ENCODE data around the gene DPM3. TPM values are rescaled to one million over a fixed set of nuclear protein-coding genes. Genes with fewer than 3 reads are reported as not detected.

The DPM3 gene
- total and polyA plus RNA-seq, 2 of the 13 experiments (the other 11 are each of a cell fraction or from before 2014, with no cell fraction given), result 23.2 to 53.4 TPM

DNA sequence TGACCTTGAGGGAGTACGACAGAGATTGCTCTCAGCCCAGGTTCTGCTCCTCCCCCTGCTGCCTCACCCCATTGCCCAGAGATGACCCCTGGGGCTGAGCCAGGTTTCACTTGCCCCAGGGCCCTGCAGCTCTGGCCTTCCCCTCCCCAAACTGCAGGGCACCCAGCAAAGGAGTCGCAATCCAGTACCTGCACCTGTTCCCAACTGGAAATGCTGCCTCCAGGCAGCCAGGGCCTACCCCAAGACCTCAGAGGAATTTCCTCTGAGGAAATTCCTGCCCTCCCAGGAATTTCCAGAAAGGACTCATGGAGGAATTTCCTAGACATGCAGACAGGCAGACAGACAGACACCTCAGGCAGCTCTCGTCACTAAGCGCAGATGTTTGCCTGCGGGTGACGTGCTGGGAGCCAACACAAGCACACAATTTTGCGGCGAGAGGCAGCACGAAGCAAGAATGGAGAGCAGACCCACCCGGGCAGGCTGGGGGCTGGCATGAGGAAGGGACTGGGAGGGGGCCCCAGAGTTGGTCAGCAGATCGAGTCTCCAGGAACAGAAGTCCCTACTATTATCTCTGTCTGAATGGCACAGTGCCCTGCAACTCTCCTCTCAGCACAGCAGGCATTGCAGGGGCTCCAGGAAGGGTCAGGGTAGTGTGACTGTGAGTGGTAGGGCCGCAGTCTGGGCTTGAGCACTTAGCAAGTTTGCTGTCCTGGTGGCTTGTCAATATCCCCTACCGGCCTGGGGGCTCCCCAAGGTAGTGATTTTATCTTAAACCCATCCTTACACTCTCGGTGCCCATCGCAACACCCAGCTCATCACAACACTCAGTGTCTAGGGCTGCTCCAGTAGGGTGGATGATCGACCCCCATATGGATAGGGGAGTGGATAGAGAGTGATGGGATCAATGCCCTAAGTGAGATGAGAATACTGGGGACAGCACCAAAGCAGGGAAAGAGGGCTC lies 15.5 kb downstream of the DPM3 start (continued):
- TF ChIP-seq, protein P1, sequence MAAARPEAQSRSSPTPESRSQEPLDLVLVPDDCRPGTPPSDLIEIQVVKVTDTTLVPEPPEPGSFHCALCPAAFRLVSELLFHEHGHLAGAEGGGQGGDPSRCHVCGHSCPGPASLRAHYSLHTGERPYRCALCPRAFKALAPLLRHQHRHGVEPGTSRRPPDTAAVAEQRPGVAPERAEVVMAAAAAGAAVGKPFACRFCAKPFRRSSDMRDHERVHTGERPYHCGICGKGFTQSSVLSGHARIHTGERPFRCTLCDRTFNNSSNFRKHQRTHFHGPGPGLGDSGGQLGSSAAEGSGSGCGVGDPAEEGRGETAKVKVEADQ (CRISPR knock-in tag; IDR thresholded peaks at IDR 0.05; ENCODE audit: borderline replicate concordance), result no peak
- TF ChIP-seq AGO2 (optimal IDR thresholded peaks at IDR 0.05; ENCODE audit: low read depth, low read length), result no peak
- TF ChIP-seq ELF1 (CRISPR knock-in tag; IDR thresholded peaks at IDR 0.05), result no peak
- peak; percentile 64 for TF ChIP-seq MED1 (CRISPR knock-in tag; IDR thresholded peaks at IDR 0.05)
- TF ChIP-seq JDP2 (CRISPR knock-in tag; IDR thresholded peaks at IDR 0.05; ENCODE audit: borderline replicate concordance), result no peak
- TF ChIP-seq GZF1 (CRISPR knock-in tag; IDR thresholded peaks at IDR 0.05), result no peak
- TF ChIP-seq, protein P2, sequence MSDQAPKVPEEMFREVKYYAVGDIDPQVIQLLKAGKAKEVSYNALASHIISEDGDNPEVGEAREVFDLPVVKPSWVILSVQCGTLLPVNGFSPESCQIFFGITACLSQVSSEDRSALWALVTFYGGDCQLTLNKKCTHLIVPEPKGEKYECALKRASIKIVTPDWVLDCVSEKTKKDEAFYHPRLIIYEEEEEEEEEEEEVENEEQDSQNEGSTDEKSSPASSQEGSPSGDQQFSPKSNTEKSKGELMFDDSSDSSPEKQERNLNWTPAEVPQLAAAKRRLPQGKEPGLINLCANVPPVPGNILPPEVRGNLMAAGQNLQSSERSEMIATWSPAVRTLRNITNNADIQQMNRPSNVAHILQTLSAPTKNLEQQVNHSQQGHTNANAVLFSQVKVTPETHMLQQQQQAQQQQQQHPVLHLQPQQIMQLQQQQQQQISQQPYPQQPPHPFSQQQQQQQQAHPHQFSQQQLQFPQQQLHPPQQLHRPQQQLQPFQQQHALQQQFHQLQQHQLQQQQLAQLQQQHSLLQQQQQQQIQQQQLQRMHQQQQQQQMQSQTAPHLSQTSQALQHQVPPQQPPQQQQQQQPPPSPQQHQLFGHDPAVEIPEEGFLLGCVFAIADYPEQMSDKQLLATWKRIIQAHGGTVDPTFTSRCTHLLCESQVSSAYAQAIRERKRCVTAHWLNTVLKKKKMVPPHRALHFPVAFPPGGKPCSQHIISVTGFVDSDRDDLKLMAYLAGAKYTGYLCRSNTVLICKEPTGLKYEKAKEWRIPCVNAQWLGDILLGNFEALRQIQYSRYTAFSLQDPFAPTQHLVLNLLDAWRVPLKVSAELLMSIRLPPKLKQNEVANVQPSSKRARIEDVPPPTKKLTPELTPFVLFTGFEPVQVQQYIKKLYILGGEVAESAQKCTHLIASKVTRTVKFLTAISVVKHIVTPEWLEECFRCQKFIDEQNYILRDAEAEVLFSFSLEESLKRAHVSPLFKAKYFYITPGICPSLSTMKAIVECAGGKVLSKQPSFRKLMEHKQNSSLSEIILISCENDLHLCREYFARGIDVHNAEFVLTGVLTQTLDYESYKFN (CRISPR knock-in tag; conservative IDR thresholded peaks at IDR 0.05), result peak; percentile 20; the same call in 1 of the 2 replicates
- no peak for TF ChIP-seq ZNF24 (IDR thresholded peaks at IDR 0.05)
- TF ChIP-seq ZNF12 (CRISPR knock-in tag; IDR thresholded peaks at IDR 0.05), result no peak
- TF ChIP-seq, protein P3, sequence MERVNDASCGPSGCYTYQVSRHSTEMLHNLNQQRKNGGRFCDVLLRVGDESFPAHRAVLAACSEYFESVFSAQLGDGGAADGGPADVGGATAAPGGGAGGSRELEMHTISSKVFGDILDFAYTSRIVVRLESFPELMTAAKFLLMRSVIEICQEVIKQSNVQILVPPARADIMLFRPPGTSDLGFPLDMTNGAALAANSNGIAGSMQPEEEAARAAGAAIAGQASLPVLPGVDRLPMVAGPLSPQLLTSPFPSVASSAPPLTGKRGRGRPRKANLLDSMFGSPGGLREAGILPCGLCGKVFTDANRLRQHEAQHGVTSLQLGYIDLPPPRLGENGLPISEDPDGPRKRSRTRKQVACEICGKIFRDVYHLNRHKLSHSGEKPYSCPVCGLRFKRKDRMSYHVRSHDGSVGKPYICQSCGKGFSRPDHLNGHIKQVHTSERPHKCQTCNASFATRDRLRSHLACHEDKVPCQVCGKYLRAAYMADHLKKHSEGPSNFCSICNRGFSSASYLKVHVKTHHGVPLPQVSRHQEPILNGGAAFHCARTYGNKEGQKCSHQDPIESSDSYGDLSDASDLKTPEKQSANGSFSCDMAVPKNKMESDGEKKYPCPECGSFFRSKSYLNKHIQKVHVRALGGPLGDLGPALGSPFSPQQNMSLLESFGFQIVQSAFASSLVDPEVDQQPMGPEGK (CRISPR knock-in tag; IDR thresholded peaks at IDR 0.05), result peak; percentile 23; the same call in 1 of the 2 replicates
- peak; percentile 80 for TF ChIP-seq NR2F6 (IDR thresholded peaks at IDR 0.05)
- peak; percentile 65; the same call in 1 of the 2 replicates for TF ChIP-seq NR2F6 (CRISPR knock-in tag; IDR thresholded peaks at IDR 0.05)
- TF ChIP-seq, protein P4, sequence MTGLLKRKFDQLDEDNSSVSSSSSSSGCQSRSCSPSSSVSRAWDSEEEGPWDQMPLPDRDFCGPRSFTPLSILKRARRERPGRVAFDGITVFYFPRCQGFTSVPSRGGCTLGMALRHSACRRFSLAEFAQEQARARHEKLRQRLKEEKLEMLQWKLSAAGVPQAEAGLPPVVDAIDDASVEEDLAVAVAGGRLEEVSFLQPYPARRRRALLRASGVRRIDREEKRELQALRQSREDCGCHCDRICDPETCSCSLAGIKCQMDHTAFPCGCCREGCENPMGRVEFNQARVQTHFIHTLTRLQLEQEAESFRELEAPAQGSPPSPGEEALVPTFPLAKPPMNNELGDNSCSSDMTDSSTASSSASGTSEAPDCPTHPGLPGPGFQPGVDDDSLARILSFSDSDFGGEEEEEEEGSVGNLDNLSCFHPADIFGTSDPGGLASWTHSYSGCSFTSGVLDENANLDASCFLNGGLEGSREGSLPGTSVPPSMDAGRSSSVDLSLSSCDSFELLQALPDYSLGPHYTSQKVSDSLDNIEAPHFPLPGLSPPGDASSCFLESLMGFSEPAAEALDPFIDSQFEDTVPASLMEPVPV (CRISPR knock-in tag; IDR thresholded peaks at IDR 0.05), result no peak
- TF ChIP-seq NCOA1 (CRISPR knock-in tag; IDR thresholded peaks at IDR 0.05), result no peak
- TF ChIP-seq ZNF510 (CRISPR knock-in tag; IDR thresholded peaks at IDR 0.05; ENCODE audit: low read depth), result no peak
- no peak for TF ChIP-seq NFRKB (IDR thresholded peaks at IDR 0.05)
- TF ChIP-seq ZNF720 (CRISPR knock-in tag; IDR thresholded peaks at IDR 0.05), result no peak
- no peak for TF ChIP-seq CBX1 (IDR thresholded peaks at IDR 0.05; ENCODE audit: low read depth)
- TF ChIP-seq RFXAP (CRISPR knock-in tag; IDR thresholded peaks at IDR 0.05; ENCODE audit: borderline replicate concordance), result no peak
- TF ChIP-seq ZNF614 (CRISPR knock-in tag; IDR thresholded peaks at IDR 0.05; ENCODE audit: borderline replicate concordance), result no peak
- TF ChIP-seq ADNP (CRISPR knock-in tag; IDR thresholded peaks at IDR 0.05), result no peak
- no peak; the same call in 1 of the 2 replicates for TF ChIP-seq FOXO1 (CRISPR knock-in tag; IDR thresholded peaks at IDR 0.05)
- no peak for TF ChIP-seq FLYWCH1 (CRISPR knock-in tag; IDR thresholded peaks at IDR 0.05)
